Nephron (organoid): ENCODE data around the gene EPB41L3.

Experiments
- H3K27ac Mint-ChIP-seq, 3 experiments: 2 replicates each; pipeline ENCODE4 v1.8.0; 2020; ENCODE audit warnings: mixed read lengths in 3 of 3, mild to moderate bottlenecking in 2 of 3, moderate library complexity in 1 of 3
- H3K27me3 Mint-ChIP-seq: 2 replicates; pipeline ENCODE4 v1.8.0; 2021; ENCODE audit warnings: low read depth, mild to moderate bottlenecking, moderate library complexity, mixed read lengths
- H3K36me3 Mint-ChIP-seq: 2 replicates; pipeline ENCODE4 v1.8.0; 2020; ENCODE audit warnings: low read depth, mixed read lengths
- H3K4me1 Mint-ChIP-seq: 2 replicates; pipeline ENCODE4 v1.8.0; 2020; ENCODE audit warnings: mixed read lengths
- H3K4me3 Mint-ChIP-seq, 3 experiments: 2 replicates each; pipeline ENCODE4 v1.8.0; 2020; ENCODE audit warnings: mild to moderate bottlenecking in 3 of 3, mixed read lengths in 3 of 3, moderate library complexity in 2 of 3
- H3K9me3 Mint-ChIP-seq: 2 replicates; pipeline ENCODE4 v1.8.0; 2020; ENCODE audit warnings: mixed read lengths
- TF ChIP-seq, protein P1 (sequence below), 3 experiments: fragments of 200-600 bp; sonication (generic); IDR thresholded peaks; one replicate each; pipeline ENCODE4 v1.5.0; 2021; ENCODE audit warnings: antibody characterized with exemption in 3 of 3; ENCODE audit not compliant: unreplicated experiment in 3 of 3

EPB41L3 gene

DNA sequence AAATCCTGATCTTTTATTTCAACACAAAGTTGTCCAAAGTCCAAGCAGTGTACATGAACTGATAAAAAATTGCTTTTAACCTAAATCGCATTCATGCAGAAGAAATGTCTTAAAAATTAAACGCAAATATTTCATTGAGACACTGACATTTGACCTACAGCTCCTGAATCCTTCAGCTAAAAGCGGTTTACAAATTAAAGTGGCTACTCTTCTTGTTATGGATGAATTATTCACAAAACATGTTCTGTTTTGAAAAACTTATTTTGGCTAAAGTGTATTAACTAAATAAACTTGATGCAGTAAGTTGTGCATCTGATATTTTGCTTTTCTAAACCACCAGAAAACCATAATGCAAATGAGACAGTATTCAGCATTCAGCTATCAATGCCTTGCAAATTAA is 2.2 kb downstream of the EPB41L3 start:
- Mint-ChIP-seq H3K4me1 (peaks cover 26% of the 10 kb centered on the region), H3K4me3 (peak overlapping the region; percentile 89 to 99 (median 94)), H3K27ac (no peak overlapping the region), H3K9me3 (no peaks in the 10 kb centered on the region), H3K36me3 (no peaks in the 10 kb centered on the region), H3K27me3 (peaks cover 28% of the 10 kb centered on the region)
- TF ChIP-seq, protein P1, sequence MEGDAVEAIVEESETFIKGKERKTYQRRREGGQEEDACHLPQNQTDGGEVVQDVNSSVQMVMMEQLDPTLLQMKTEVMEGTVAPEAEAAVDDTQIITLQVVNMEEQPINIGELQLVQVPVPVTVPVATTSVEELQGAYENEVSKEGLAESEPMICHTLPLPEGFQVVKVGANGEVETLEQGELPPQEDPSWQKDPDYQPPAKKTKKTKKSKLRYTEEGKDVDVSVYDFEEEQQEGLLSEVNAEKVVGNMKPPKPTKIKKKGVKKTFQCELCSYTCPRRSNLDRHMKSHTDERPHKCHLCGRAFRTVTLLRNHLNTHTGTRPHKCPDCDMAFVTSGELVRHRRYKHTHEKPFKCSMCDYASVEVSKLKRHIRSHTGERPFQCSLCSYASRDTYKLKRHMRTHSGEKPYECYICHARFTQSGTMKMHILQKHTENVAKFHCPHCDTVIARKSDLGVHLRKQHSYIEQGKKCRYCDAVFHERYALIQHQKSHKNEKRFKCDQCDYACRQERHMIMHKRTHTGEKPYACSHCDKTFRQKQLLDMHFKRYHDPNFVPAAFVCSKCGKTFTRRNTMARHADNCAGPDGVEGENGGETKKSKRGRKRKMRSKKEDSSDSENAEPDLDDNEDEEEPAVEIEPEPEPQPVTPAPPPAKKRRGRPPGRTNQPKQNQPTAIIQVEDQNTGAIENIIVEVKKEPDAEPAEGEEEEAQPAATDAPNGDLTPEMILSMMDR (IDR thresholded peaks at IDR 0.05; ENCODE audit: unreplicated experiment in 3 of 3) = no peak

DNA sequence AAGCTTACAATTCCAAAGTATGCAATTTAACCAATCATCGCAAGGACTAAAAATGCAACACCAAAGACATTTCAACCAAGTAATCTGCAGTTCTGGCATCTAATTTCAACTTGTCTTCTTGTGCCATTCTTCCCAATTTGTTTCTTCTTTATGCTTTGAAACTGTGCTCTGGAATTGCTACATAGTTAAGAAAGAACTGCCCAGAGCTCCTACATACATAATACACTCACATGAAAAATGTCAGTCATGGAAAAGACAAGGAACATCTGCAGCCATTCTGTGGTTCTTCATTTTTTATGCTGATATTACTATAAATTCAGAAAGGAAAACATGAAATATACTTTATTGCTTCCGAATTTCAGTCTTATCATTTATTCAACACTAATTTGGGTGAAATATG is 4.4 kb downstream of the EPB41L3 start:
- H3K27me3 Mint-ChIP-seq = peaks cover 20% of the 10 kb centered on the region
- H3K4me3 Mint-ChIP-seq = no peak overlapping the region
- H3K4me1 Mint-ChIP-seq = peaks cover 26% of the 10 kb centered on the region
- peaks cover 5% of the 10 kb centered on the region for H3K36me3 Mint-ChIP-seq
- TF ChIP-seq, protein P1 (IDR thresholded peaks at IDR 0.05; ENCODE audit: unreplicated experiment in 3 of 3) = no peak
- H3K27ac Mint-ChIP-seq = no peak overlapping the region
- no peaks in the 10 kb centered on the region for H3K9me3 Mint-ChIP-seq

DNA sequence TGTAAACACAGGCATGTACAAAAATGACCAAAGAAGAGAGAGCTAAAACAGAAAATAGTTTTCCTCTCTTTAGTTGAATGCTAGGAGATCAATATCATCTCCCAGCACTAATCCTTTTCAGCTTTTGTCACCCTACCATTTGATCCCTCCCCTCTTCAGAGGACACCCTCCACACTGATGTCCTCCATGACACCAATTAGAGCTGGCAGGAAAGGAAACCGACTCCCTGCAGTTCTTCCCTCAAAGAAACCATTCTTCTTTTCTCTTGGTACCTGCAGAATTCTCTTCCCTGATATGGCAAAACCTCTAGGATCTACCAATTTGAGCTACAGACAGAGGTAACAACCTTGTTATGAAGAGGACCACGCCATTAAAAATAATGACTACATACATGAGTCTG is 5.3 kb downstream of the EPB41L3 start:
- Mint-ChIP-seq H3K4me3 (no peak overlapping the region), H3K36me3 (peaks cover 5% of the 10 kb centered on the region), H3K27me3 (peaks cover 20% of the 10 kb centered on the region), H3K9me3 (no peaks in the 10 kb centered on the region), H3K27ac (no peak overlapping the region), H3K4me1 (peaks cover 26% of the 10 kb centered on the region)
- TF ChIP-seq, protein P1 (IDR thresholded peaks at IDR 0.05; ENCODE audit: unreplicated experiment in 3 of 3) = no peak

DNA sequence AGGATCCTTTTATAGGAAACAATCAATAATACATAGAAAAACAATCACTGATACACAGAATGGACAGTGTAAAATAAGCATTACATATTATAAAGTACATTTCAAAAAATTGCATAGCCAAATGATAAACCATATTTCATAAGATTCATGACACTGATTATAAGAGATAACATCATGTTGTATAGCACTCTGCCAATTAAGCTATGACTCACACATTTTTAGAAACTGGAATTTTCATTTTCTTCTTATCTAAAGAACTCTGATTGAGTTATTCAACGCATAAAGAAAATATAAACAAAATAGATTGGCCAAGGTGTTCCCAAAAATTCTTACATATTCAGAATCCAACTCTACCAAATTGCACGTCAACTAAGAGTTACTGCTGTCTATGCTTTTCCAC is 5.9 kb downstream of the EPB41L3 start:
- H3K27me3 Mint-ChIP-seq = peaks cover 20% of the 10 kb centered on the region
- TF ChIP-seq, protein P1 (IDR thresholded peaks at IDR 0.05; ENCODE audit: unreplicated experiment in 3 of 3) = no peak
- H3K4me1 Mint-ChIP-seq = peaks cover 26% of the 10 kb centered on the region
- no peak overlapping the region for H3K4me3 Mint-ChIP-seq
- H3K9me3 Mint-ChIP-seq = no peaks in the 10 kb centered on the region
- H3K36me3 Mint-ChIP-seq = peaks cover 5% of the 10 kb centered on the region
- H3K27ac Mint-ChIP-seq = no peak overlapping the region

DNA sequence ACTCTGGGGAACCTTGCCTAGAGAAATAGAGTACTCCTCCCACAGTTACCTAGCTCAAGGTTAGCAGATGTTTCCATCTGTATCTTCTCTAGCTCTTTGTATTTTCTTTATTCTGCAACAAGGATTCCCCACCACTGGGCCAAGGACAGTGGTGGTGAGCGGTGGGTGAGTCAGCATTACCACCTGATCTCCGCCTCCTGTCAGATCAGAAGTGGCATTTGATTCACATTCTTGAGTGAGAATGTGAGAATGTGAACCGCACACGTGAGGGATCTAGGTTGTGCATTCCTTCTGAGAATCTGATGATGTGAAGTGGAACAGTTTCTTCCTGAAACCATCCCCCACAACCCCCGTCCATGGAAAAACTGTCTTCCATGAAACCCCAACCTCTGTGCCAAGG is 9.0 kb downstream of the EPB41L3 start:
- Mint-ChIP-seq H3K27me3 (no peaks in the 10 kb centered on the region), H3K27ac (no peak overlapping the region), H3K4me1 (peaks cover 16% of the 10 kb centered on the region), H3K4me3 (no peak overlapping the region), H3K36me3 (peaks cover 13% of the 10 kb centered on the region), H3K9me3 (no peaks in the 10 kb centered on the region)
- TF ChIP-seq, protein P1 (IDR thresholded peaks at IDR 0.05; ENCODE audit: unreplicated experiment in 3 of 3) = no peak

DNA sequence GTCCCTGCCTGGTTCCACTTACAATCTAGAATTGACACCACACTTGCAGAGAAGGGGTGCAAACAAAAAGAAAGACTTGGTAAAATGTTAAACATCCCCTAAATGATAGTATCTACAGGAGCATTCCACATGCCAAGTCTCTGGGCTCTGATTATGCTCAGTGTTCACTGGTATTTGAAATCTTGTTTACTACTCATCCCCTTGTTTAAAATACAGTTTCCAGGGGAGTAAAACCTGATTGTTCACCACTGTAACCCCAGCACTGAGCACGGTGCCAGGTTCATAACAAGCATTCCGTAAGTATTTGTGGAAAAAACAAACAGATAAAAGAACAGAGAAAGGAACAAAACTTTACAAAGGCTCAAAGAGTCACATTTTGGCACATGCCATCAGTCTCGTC is 11.7 kb downstream of the EPB41L3 start:
- TF ChIP-seq, protein P1 (IDR thresholded peaks at IDR 0.05; ENCODE audit: unreplicated experiment in 3 of 3) = no peak
- H3K4me3 Mint-ChIP-seq = no peak overlapping the region
- no peak overlapping the region for H3K27ac Mint-ChIP-seq
- H3K4me1 Mint-ChIP-seq = peaks cover 27% of the 10 kb centered on the region
- peaks cover 13% of the 10 kb centered on the region for H3K36me3 Mint-ChIP-seq
- no peaks in the 10 kb centered on the region for H3K9me3 Mint-ChIP-seq
- H3K27me3 Mint-ChIP-seq = no peaks in the 10 kb centered on the region
